Measurements from ENCODE around the gene ERGIC3. TPM values are rescaled to one million over a fixed set of nuclear protein-coding genes. Genes with fewer than 3 reads are reported as not detected.

ERGIC3 gene
- total RNA-seq, 1 experiment from 2014 or later = 265 TPM

- DNase-seq (ENCODE audit: low read depth, low spot score) = no peak
- Histone ChIP-seq H3K4me1 (ENCODE audit: control insufficient read depth, insufficient read depth, low read length) (no peaks in the 10 kb centered on the region), H3K27me3 (ENCODE audit: control insufficient read depth, insufficient read depth, low read length) (no peaks in the 10 kb centered on the region), H3K4me3 (ENCODE audit: low read depth in 2 of 2, low read length in 2 of 2) (no peak overlapping the region), H3K36me3 (ENCODE audit: control insufficient read depth, insufficient read depth, low read length) (no peaks in the 10 kb centered on the region), H3K27ac (ENCODE audit: low read length) (no peak overlapping the region), H3K9me3 (ENCODE audit: control insufficient read depth, insufficient read depth, low read depth, low read length) (no peaks in the 10 kb centered on the region)
- ChIA-PET POLR2A (no interaction called here), CTCF (no interaction called here)
- TF ChIP-seq CTCF (IDR thresholded peaks at IDR 0.05) (no peak), POLR2AphosphoS5 (IDR thresholded peaks at IDR 0.05; ENCODE audit: low read depth, low read length) (no peak)
- no peak for ATAC-seq
- in situ Hi-C loops (cut with HindIII; ENCODE audit: low pct_unique_long_range_greater_than_20kb, low sequenced_read_pairs) (no loop called here), intact Hi-C loops (cut with micrococcal nuclease; ENCODE audit: unreplicated experiment) (no loop called here)
- no TSS peak for BruUV-seq (replicated peaks)
Observed at GRCh38 chr20:35578469-35578868, 36.6 kb downstream of the ERGIC3 start.

- H3K4me1 ChIP-seq (ENCODE audit: control insufficient read depth, insufficient read depth, low read length) = no peaks in the 10 kb centered on the region
- CTCF ChIA-PET = no interaction called here
- no peaks in the 10 kb centered on the region for H3K9me3 ChIP-seq (ENCODE audit: control insufficient read depth, insufficient read depth, low read depth, low read length)
- no peak overlapping the region for H3K27ac ChIP-seq (ENCODE audit: low read length)
- no TSS peak for BruUV-seq (replicated peaks)
- no peak for ATAC-seq
- DNase-seq (ENCODE audit: low read depth, low spot score) = no peak
- intact Hi-C loops (cut with micrococcal nuclease; ENCODE audit: unreplicated experiment) (no loop called here), in situ Hi-C loops (cut with HindIII; ENCODE audit: low pct_unique_long_range_greater_than_20kb, low sequenced_read_pairs) (no loop called here)
- no peak overlapping the region for H3K4me3 ChIP-seq (ENCODE audit: low read depth in 2 of 2, low read length in 2 of 2)
- POLR2A ChIA-PET = interaction anchor here (0.5 kb wide), 1 partner anchor 13 kb away, joined by 4 read pairs; no protein-coding TSS in a partner anchor
- TF ChIP-seq CTCF (IDR thresholded peaks at IDR 0.05) = no peak
- no peak for TF ChIP-seq POLR2AphosphoS5 (IDR thresholded peaks at IDR 0.05; ENCODE audit: low read depth, low read length)
- no peak for TF ChIP-seq SIN3A (IDR thresholded peaks at IDR 0.05; ENCODE audit: borderline replicate concordance, insufficient read depth, low read depth, low read length)
- no peak for TF ChIP-seq REST (IDR thresholded peaks at IDR 0.05; ENCODE audit: insufficient read depth in 1 of 2, low read depth in 2 of 2, low read length in 1 of 2)
- TF ChIP-seq TCF7L2 (IDR thresholded peaks at IDR 0.05; ENCODE audit: low read depth, low read length) = no peak
- no peaks in the 10 kb centered on the region for H3K36me3 ChIP-seq (ENCODE audit: control insufficient read depth, insufficient read depth, low read length)
- H3K27me3 ChIP-seq (ENCODE audit: control insufficient read depth, insufficient read depth, low read length) = no peaks in the 10 kb centered on the region
Observed at GRCh38 chr20:35579196-35579595, 37.3 kb downstream of the ERGIC3 start.

All from Panc1 (cell line).